Neural crest cell (in vitro differentiated cells): ENCODE measurements around the gene GMEB2. TPM values are rescaled to one million over a fixed set of nuclear protein-coding genes. Genes with fewer than 3 reads are reported as not detected.

Experiments used
- total RNA-seq: library from RNA; stranded (reverse); gene quantifications from 2 replicates; pipeline ENCODE4 v1.2.1, GENCODE V29; 2021

Gene GMEB2
- total RNA-seq, 1 donor from 2014 or later: 15.2 TPM

Other genes with a start within 250 kb of the GMEB2 start
- gene KCNQ2, start 154.4 kb downstream of the GMEB2 start, total RNA-seq: 143 and 157 TPM in 2 replicates
- 4.5 and 4.6 TPM in 2 replicates for gene EEF1A2, start 128.0 kb downstream of the GMEB2 start, total RNA-seq
- gene PPDPF, start 106.3 kb downstream of the GMEB2 start, total RNA-seq: 193 and 201 TPM in 2 replicates
- gene PTK6, start 89.7 kb downstream of the GMEB2 start, total RNA-seq: not detected in 2 replicates
- not detected in 2 replicates for gene SRMS, start 79.4 kb downstream of the GMEB2 start, total RNA-seq
- 1.5 and 1.9 TPM in 2 replicates for gene FNDC11, start 72.9 kb downstream of the GMEB2 start, total RNA-seq
- 22.3 and 26.5 TPM in 2 replicates for gene HELZ2, start 52.9 kb downstream of the GMEB2 start, total RNA-seq
- gene STMN3, start 26.3 kb upstream of the GMEB2 start, total RNA-seq: 96.4 and 101 TPM in 2 replicates
- 46.7 and 48.4 TPM in 2 replicates for gene RTEL1, start 31.2 kb upstream of the GMEB2 start, total RNA-seq
- gene TNFRSF6B, start 69.6 kb upstream of the GMEB2 start, total RNA-seq: not detected in 2 replicates
- gene ARFRP1, start 80.9 kb upstream of the GMEB2 start, total RNA-seq: 41.0 and 42.1 TPM in 2 replicates
- gene ZGPAT, start 80.9 kb upstream of the GMEB2 start, total RNA-seq: 31.3 and 32.1 TPM in 2 replicates
- 16.5 and 17.6 TPM in 2 replicates for gene LIME1, start 109.6 kb upstream of the GMEB2 start, total RNA-seq
- 73.3 and 79.1 TPM in 2 replicates for gene SLC2A4RG, start 112.7 kb upstream of the GMEB2 start, total RNA-seq
- 23.7 and 23.8 TPM in 2 replicates for gene ZBTB46, start 204.2 kb upstream of the GMEB2 start, total RNA-seq
- not detected in 2 replicates for gene ABHD16B, start 234.4 kb upstream of the GMEB2 start, total RNA-seq
- gene TPD52L2, start 238.2 kb upstream of the GMEB2 start, total RNA-seq: 57.4 and 58.2 TPM in 2 replicates